Gastrocnemius medialis (tissue), 4 donors: ENCODE measurements around the gene KDM8. TPM values are rescaled to one million over a fixed set of nuclear protein-coding genes. Genes with fewer than 3 reads are reported as not detected.

Experiments used
- ATAC-seq, 2 donors: fragments of 150-250 bp; one replicate each; pipeline ENCODE4 v1.9.1; 2016
- DNase-seq, 2 donors: peaks; one replicate each; pipeline ENCODE4 v3.0.0-alpha.2; 2019
- H3K27ac ChIP-seq, 4 donors: fragments of 200-600 bp; sonication (generic); 1 replicate in 1 of 4; 2 replicates in 3 of 4; pipeline ENCODE4 v1.5.1; 2016 to 2018; ENCODE audit warnings: mild to moderate bottlenecking in 2 of 4, moderate library complexity in 1 of 4
- H3K27me3 ChIP-seq, 3 donors: fragments of 200-600 bp; sonication (generic) in 2 of 3; 1 replicate in 1 of 3; 2 replicates in 2 of 3; pipeline versions ENCODE4 v1.5.1 to v1.6.0; 2016 to 2019; ENCODE audit warnings: mild to moderate bottlenecking in 1 of 3, moderate library complexity in 1 of 3
- H3K36me3 ChIP-seq, 2 donors: fragments of 200-600 bp; sonication (generic) in 1 of 2; one replicate each; pipeline ENCODE4 v1.5.1; 2017 to 2018
- H3K4me1 ChIP-seq, 2 donors: fragments of 200-600 bp; sonication (generic) in 1 of 2; one replicate each; pipeline ENCODE4 v1.5.1; 2016 to 2017; ENCODE audit warnings: mild to moderate bottlenecking in 2 of 2
- H3K4me3 ChIP-seq, 4 donors: fragments of 200-600 bp; sonication (generic) in 3 of 4; 1 replicate in 1 of 4; 2 replicates in 3 of 4; pipeline ENCODE4 v1.5.1; 2016 to 2019; ENCODE audit warnings: mild to moderate bottlenecking in 2 of 4
- H3K9me3 ChIP-seq, 3 donors: fragments of 200-600 bp; sonication (generic) in 2 of 3; 1 replicate in 1 of 3; 2 replicates in 2 of 3; pipeline ENCODE4 v1.5.1; 2016 to 2019
- POLR2A ChIP-seq, 2 donors: fragments of 450-650 bp; IDR thresholded peaks; one replicate each; pipeline ENCODE4 v1.6.1; 2017; ENCODE audit warnings: antibody characterized with exemption in 2 of 2, mild to moderate bottlenecking in 2 of 2, moderate library complexity in 2 of 2
- in situ Hi-C, 4 donors: fragments of 200-750 bp; cut with MboI; loops; one replicate each; pipeline versions ENCODE4 v1.15.0 to v1.8.0; 2017; ENCODE audit warnings: low sequenced_read_pairs in 4 of 4
- intact Hi-C: fragments of 100-400 bp; cut with DNase I; formaldehyde crosslinking; loops from one replicate; pipeline ENCODE4 v1.15.1; 2023; ENCODE audit warnings: low total_unique reads
- total RNA-seq, 4 donors: library from RNA; depleted of rRNA; stranded (reverse); fragments of >200 nt; gene quantifications; one replicate each; pipeline versions ENCODE4 v1.1.0 to v1.2.3, GENCODE V29; 2016
- TF ChIP-seq, protein P1 (sequence below), 5 experiments: fragments of 450-650 bp in 3 of 5; fragments of 200-600 bp in 2 of 5; sonication (generic) in 2 of 5; IDR thresholded peaks in 4 of 5; conservative IDR thresholded peaks in 1 of 5; 1 replicate in 4 of 5; 2 replicates in 1 of 5; pipeline ENCODE4 v1.5.1; 2016 to 2019; ENCODE audit warnings: antibody characterized with exemption in 5 of 5, mild to moderate bottlenecking in 3 of 5, moderate library complexity in 3 of 5

The KDM8 gene
- total RNA-seq, 4 donors from 2014 or later, result 3.2 to 6.3 (median 5.1) TPM

DNA sequence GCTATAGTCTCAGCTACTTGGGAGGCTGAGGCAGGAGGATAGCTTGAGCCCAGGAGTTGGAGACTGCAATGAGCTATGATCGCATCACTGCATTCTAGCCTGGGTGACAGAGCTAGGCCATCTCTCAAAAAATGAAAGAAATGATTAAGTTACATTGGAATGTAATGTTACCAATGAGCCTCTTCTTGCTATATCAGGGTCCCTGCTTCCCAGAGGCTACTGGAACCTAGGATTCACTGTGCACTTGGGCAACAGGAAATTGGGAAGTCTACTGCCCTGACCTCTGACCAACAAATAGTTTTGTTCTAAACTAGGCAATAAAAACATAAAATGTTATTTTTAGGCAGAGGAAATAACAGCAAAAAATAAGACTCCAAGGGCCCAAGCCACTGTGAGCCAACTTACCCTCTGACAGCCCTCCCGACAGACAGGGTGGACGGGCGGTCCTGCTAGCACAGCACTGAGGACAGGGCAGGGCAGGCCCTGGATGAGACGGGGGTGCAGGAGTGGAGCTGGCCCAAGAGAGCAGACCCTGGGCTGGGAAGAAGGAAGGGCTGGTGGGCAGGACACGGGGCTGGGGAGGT is 37.7 kb downstream of the KDM8 start:
- no peaks in the 10 kb centered on the region for H3K36me3 ChIP-seq
- peaks cover 29 to 41% of the 10 kb centered on the region in 2 donors for H3K4me1 ChIP-seq
- H3K9me3 ChIP-seq, result no peaks in the 10 kb centered on the region
- DNase-seq (no peak), ATAC-seq (no peak)
- intact Hi-C loops (no loop called here), in situ Hi-C loops (loop anchor here in 1 of 4 donors (25.0 kb wide), 1 partner anchor 121 kb away; no protein-coding TSS in a partner anchor)
- H3K27me3 ChIP-seq, result no peaks in the 10 kb centered on the region
- TF ChIP-seq, protein P1, sequence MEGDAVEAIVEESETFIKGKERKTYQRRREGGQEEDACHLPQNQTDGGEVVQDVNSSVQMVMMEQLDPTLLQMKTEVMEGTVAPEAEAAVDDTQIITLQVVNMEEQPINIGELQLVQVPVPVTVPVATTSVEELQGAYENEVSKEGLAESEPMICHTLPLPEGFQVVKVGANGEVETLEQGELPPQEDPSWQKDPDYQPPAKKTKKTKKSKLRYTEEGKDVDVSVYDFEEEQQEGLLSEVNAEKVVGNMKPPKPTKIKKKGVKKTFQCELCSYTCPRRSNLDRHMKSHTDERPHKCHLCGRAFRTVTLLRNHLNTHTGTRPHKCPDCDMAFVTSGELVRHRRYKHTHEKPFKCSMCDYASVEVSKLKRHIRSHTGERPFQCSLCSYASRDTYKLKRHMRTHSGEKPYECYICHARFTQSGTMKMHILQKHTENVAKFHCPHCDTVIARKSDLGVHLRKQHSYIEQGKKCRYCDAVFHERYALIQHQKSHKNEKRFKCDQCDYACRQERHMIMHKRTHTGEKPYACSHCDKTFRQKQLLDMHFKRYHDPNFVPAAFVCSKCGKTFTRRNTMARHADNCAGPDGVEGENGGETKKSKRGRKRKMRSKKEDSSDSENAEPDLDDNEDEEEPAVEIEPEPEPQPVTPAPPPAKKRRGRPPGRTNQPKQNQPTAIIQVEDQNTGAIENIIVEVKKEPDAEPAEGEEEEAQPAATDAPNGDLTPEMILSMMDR (IDR thresholded peaks at IDR 0.05 in 4 of 5, conservative IDR thresholded peaks at IDR 0.05 in 1 of 5), result no peak
- no peak for TF ChIP-seq POLR2A (IDR thresholded peaks at IDR 0.05)
- peak overlapping the region; percentile 17 to 52 (median 36) for H3K27ac ChIP-seq
- no peak overlapping the region for H3K4me3 ChIP-seq

DNA sequence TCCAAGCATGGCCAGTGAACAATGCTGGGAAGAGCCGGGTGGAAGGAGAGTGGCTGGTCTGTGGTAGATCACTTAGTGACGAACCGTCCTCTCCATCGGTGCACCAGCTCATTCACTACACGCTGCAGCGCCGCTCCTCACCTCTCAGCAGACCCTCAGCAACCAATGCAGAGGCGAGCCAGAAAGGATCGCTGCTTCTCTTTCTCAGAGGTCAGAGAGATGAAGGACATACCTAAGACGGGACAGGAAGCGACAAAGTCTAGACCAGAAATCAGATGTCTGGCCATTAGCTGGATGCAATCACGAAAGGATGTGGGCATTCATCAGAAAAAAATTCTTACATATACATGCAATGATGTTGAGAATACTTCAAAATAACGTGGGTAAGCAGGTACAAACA is 38.3 kb downstream of the KDM8 start:
- intact Hi-C loops (no loop called here), in situ Hi-C loops (loop anchor here in 1 of 4 donors (25.0 kb wide), 1 partner anchor 121 kb away; no protein-coding TSS in a partner anchor)
- Histone ChIP-seq H3K36me3 (no peaks in the 10 kb centered on the region), H3K9me3 (no peaks in the 10 kb centered on the region), H3K27ac (peak overlapping the region in 3 of 4 donors; percentile 17 to 65 (median 45)), H3K4me1 (peaks cover 31 to 42% of the 10 kb centered on the region in 2 donors), H3K27me3 (no peaks in the 10 kb centered on the region), H3K4me3 (no peak overlapping the region)
- ATAC-seq (no peak), DNase-seq (no peak)
- no peak for TF ChIP-seq POLR2A (IDR thresholded peaks at IDR 0.05)
- TF ChIP-seq, protein P1 (IDR thresholded peaks at IDR 0.05 in 4 of 5, conservative IDR thresholded peaks at IDR 0.05 in 1 of 5), result no peak

DNA sequence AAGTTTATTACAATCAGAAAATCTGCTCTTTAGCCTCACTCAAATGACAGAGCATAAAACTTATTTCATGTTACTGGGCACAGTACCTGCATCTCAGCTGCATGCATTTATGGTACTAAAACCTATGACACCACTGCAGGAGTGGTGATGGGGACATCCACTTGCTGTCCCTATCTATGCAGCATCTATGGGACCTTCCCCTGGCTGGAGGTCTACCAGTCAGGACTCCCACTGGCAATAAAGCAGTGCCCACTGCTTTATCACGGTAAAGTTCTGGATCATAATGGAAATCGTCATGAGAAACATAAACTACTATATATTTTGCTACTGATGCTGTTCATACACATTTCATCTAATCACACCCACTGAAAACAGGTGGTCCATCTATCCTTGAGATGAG is 39.1 kb downstream of the KDM8 start:
- TF ChIP-seq, protein P1 (IDR thresholded peaks at IDR 0.05 in 4 of 5, conservative IDR thresholded peaks at IDR 0.05 in 1 of 5), result no peak
- TF ChIP-seq POLR2A (IDR thresholded peaks at IDR 0.05), result no peak
- Histone ChIP-seq H3K36me3 (no peaks in the 10 kb centered on the region), H3K27me3 (no peaks in the 10 kb centered on the region), H3K9me3 (no peaks in the 10 kb centered on the region), H3K27ac (peak overlapping the region; percentile 18 to 65 (median 48)), H3K4me1 (peaks cover 31 to 39% of the 10 kb centered on the region in 2 donors), H3K4me3 (peak overlapping the region in 1 of 4 donors; percentile 15)
- in situ Hi-C loops (loop anchor here in 1 of 4 donors (25.0 kb wide), 1 partner anchor 120 kb away; no protein-coding TSS in a partner anchor), intact Hi-C loops (no loop called here)
- no peak for DNase-seq
- no peak for ATAC-seq

DNA sequence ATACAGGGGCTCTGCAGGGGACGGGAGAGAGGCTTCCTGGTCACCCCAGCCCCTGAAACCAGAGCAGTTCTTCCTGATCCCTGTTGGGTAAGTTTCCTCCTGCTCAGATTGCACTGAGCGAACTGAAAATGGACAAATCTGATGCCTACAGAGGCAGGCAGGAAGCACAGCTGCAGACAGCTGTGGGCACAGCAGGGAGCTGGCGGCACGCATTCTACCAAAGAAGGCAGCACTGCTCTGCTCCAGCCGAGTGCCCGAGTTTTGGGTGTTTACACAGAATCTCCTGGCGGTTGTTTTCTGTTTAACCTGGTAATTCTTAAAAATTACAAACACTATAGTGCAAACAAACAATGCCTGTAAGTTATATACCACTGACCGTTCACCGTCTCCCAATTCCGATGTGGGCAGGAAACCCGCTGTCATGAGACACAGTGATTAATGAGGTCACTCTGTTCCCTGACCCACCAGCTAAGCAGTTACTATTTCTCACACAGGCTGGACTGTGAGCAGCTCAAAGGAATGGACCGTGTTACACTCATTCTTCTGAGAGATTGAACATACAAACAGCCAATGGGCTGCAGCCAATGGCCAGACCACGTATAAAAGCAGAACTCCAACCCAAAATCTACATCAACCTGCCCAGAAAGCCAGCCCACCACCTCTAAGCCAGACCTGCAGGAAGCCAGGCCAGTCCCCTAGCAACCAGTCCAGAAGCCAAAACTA is 39.7 kb downstream of the KDM8 start:
- ATAC-seq, result peak; percentile 57 to 61
- DNase-seq, result no peak
- Histone ChIP-seq H3K27ac (peak overlapping the region; percentile 18 to 65 (median 48)), H3K4me3 (peak overlapping the region in 2 of 4 donors; percentile 2 to 15), H3K36me3 (no peaks in the 10 kb centered on the region), H3K4me1 (peaks cover 31 to 39% of the 10 kb centered on the region in 2 donors), H3K9me3 (no peaks in the 10 kb centered on the region), H3K27me3 (no peaks in the 10 kb centered on the region)
- TF ChIP-seq, protein P1 (IDR thresholded peaks at IDR 0.05 in 4 of 5, conservative IDR thresholded peaks at IDR 0.05 in 1 of 5), result no peak
- TF ChIP-seq POLR2A (IDR thresholded peaks at IDR 0.05), result peak in 1 of 2 donors; percentile 24
- intact Hi-C loops (no loop called here), in situ Hi-C loops (loop anchor here in 1 of 4 donors (25.0 kb wide), 1 partner anchor 119 kb away; no protein-coding TSS in a partner anchor)
